GM19193 (cell line): ENCODE data around the gene YPEL1.

ENCODE experiments used
- POLR2A ChIP-seq: IDR thresholded peaks from 4 replicates; pipeline ENCODE4 v1.6.1; 2011; ENCODE audit not compliant: insufficient read depth, insufficient read length; ENCODE audit errors: extremely low read depth

Gene YPEL1

DNA sequence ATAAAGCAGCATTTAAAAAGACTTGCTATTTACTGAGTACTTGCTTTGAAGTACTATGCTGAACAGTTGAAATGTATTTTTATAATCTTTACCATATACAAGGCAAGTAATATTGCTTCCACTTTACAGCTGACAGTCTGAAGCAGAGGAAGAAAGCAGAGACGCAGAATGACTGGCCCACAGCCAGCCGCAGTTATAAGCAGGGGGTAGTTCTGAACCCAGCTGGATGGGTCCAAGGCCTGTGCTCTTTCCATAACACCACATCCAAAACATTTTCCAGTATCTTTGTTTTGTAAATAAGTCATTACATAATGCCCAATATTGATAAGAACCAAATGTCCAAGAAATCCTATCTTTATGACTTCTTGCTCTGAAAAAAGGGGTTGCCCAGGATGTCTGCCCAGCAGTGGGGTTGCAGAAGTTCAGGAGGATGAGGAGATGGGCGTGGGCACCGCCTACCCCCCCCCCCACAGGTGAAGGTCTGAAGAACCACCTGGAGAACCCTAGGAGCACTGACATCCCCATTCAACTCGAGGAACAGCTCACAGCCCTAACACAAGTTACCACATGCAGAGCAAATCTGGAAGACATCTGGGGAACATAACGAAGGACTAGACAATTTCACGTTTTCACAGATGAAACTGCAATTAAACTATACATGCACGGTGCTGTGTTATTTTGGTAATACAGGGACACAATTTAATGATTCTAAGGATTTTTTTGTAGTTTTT lies 24.2 kb upstream of the YPEL1 start:
- no peak for TF ChIP-seq POLR2A

DNA sequence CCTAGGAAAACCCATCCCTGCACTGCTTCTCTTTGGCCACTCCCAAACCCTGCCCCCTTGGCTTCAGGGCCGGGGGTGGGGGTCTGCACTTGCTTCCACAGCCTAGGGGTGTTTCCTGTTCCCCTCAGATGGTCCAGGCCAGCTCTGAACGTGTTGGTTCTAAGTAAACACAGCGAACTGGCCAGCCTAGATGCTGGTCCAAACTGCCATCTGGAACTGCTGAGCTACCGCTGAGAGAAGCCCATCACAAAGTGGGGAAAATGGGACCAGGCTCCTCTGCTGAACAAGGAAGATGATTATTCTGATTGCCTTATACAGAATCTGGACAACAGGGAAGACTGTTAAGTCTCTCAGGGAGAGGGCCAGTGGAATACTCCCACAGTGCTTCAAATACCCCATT lies 23.5 kb upstream of the YPEL1 start:
- no peak for TF ChIP-seq POLR2A

DNA sequence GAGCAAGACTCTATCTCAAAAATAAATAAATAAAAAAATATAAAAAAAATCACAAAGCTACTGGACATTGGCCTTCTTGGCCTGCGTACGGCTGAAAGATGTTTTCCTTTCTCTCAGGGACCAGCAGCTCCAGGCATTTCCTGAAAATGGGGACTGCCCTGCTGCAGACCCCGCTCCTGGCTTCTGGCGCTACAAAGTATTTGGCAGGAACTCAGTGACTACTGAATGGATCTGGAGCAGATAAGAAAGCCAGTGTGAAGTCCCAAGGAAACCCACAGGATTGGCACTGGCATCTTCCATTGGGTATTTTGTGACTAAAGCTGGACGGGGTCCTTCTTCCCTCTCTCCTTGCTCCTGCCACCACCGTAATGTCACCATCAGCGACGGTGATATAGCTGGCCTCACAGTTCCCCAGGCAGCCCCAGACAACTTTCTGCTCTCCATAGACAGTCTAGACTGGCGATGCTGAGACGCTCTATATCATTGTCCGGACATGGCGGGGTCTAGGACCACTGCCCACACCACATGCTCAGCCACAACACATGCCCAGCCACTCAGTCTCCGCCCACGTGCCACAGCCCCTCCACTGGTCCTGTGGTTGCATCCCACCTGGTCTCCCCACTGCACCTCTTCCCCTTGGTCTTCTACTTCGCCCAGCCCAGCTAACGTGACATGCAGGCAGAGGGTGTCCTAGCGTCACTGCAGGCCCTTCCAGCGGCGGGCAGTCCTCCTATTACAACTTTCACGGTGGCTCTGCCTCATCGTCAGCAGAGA lies 22.7 kb upstream of the YPEL1 start:
- TF ChIP-seq POLR2A = no peak

DNA sequence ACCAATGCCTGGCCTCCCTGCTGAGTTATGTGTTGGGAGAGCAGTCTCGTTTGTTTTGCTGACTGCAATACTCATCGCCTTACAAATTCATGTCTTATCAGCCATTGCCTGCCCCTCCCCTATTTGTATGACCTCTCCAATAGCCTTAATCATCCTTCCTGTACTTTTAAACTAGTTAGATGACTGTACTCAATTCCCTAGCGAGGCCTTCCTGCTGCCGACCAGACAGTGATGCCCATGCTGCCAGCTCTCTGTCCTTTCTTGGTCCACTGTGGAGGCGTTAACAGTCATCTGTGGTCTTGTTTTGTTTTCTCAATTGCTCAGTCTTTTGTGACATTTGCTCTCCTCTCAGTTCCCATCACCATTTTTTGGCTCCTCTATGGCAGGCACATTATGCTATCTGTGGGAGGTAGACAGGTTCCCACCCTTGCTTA lies 20.3 kb upstream of the YPEL1 start:
- TF ChIP-seq POLR2A = no peak

DNA sequence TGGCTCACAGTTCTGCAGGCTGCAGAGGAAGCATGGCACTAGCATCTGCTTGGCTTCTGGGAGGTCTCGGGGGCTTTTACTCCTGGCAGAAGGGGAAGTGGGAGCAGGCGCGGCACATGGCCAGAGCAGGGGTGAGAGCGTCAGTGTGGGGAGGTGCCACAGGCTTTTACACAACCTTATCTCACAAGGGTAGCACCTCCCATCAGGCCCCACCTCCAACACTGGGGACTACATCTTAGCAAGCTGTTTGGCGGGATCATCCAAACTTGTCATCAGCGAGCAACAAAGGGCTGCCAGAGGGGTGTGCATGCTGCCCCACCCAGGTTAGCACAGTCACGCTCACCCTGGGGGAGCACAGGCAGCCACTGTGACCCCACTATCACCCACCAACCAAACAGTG lies 18.9 kb upstream of the YPEL1 start:
- TF ChIP-seq POLR2A = no peak

DNA sequence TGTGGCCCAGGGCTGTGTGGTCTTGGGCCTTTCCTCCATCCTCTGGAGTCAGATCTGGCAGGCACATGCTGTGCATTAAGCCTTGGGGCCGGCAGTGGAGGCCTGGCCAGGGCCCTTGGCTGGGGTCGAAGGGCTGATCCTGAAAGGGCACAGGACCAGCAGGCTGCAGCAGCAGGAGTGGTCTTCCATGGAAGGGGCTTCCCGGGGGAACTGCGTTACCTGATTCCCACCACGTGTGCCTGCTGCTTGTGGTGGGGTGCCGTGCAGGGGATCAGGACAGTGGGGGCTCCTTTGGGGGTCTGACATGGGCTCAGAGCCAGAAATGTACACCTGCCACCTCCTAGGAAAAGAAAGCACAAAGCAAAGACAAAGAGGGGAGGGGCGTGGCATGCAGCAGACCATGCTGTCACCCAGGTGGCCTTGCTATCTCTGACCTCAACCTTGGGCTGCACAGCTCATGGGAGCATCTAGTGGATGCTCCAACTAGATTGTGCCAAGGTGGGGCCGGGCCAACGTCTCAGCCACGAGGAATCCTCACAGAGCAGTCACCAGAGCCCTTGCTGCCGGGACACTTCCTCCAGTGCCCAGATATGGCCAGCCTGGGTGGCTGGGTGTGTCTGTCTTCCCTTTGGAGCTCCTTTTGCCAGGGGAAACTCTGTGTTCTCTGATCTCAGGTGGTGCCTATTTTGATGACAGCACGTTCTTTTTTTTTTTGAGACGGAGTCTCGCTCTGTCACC lies 17.9 kb upstream of the YPEL1 start:
- TF ChIP-seq POLR2A = no peak

DNA sequence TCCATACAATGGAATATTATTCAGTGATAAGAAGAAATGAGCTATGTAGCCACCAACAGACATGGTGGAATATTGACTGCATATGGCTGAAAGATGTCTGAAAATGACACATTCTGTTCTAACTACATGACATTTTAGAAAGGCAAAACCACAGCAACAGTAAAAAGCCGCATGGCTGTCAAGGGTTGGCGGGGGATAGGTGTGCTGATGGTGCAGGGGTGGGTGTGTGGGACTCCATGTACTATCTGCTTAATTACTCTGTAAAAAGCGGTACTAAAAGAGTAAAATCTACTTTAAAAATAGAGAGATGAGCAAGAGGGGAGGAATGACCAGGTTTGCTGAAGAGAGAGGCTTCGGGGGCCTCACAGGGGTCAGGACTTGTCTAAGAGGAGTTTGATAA lies 16.7 kb upstream of the YPEL1 start:
- no peak for TF ChIP-seq POLR2A

DNA sequence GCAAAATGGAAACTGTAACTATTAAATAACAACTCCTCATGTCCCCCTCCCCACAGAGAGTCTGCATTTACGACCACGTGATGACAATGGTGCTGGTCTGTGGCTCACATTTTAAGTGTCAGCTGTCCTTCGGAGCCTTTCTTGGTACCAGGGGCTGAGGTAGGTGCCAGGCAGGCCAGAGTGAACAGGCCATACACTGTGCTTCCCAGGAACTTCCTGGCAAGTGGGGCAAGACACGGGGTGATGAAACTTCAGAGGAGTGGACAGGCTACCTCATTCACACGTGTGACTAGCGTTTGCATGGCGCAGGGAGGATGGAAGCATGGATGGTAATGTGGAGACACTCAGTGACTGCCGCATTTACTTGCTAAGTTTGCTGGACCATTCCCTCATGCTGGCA lies 10.4 kb upstream of the YPEL1 start:
- no peak for TF ChIP-seq POLR2A

DNA sequence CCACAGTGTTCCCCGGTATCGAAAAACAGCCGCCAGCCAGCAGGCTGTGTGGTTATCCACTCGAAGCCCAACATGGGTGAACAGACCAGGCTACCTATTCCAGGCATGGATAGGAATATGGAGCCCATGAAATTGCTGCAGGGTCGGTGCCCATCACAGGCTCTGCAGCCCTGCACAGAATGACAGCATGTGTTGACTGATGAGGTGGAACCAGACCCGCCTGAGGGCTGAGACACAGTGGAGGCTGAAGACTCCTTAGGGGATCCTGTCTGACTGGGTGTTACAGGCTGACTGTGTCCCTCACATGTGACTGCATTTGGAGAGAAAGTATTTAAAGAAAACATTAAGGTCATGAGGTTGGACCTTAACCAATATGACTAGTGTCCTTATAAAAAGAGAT lies 6.2 kb upstream of the YPEL1 start:
- no peak for TF ChIP-seq POLR2A

DNA sequence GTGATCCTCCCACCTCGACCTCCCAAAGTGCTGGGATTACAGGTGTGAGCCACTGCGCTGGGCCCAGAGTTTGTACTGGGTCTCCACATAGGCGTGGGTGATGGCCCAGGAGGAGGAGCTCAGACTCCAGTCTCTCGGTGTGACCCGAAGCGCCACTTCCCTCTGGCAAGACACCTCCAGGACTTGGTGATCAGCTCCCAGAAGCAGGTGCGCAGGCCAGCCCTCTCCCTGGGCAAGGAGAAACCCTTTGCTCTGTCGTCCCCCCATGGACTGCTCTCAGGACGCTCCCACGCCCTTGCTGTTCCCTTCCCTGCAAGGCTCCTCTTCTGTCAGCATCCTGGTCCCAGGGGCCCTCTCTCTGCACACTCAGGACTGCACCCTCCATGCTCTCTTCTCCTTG lies 5.5 kb upstream of the YPEL1 start:
- no peak for TF ChIP-seq POLR2A

DNA sequence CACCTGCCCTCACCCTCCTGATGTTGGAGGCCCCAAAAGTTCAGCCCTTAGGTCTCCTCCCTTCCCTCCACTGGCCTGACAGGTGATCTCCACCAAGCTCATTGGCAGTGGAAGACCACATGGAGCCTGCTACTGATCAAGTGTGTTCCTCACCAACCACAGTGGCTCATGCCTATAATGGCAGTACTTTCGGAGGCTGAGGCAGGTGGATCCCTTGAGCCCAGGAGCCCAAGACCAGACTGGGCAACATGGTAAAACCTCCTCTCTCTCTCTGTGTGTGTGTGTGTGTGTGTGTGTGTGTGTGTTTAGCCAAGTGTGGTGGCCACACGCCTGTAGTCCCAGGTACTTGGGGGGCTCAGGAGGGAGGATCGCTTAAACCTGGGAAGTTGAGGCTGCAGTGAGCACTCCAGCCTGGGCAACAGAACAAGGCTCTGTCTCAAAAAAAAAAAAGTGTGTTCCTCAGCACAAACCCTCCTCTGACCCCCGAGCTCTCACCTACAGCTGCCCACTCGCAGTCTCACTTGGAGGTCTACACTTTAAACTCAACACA lies 4.3 kb upstream of the YPEL1 start:
- no peak for TF ChIP-seq POLR2A

DNA sequence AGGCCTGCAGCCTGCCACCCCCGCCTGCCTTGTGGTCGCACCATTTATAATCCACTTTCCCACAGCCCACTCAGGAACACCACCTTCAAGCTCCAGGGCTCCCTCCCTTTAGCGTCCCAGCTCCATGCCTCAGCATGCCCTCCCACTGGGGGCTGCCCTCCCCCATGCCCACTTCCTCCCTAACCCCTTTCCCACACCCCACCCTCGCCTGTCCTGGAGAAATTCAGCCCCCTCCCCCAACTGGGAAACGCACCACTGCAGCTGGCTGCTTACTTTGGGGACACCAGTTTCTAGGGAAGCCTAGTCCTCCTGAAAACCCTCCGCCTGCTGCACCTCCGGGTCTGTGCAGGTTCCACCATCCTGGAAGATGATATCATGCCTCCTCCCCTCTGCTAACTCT lies 3.4 kb upstream of the YPEL1 start:
- no peak for TF ChIP-seq POLR2A

DNA sequence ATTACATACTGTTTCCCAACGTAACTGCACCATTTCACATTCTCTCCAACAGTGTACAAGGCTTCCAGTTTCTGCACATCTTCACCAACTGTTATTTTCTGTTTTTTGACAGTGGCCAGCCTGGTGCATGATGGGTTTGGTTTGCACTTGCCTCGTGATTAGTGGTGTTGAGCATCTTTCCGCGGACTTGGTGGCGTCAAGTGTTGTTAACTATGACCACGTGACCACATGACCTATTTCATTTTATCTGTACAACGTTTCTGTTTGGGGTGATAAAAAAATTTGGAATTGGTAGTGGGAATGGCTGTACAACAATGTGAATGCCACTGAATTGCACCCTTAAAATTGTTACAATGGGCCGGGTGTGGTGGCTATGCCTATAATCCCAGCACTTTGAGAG lies 2.5 kb upstream of the YPEL1 start:
- no peak for TF ChIP-seq POLR2A

DNA sequence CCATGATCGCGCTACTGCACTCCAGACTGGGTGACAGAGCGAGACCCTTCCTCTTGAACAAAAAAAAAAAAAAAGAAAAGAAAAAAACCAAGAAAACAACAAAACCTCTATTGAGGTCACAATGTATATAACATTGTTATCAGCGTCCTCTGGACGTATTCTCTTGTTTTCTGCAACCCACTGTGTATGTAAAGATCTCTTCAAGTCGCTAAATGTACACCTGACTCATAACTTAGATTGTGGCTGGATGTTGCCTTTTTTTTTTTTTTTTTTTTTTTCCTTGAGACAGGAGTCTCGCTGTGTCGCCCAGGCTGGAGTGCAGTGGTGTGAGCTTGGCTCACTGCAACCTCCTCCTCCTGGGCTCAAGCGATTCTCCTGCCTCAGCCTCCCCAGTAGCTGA lies 1.4 kb upstream of the YPEL1 start:
- no peak for TF ChIP-seq POLR2A

DNA sequence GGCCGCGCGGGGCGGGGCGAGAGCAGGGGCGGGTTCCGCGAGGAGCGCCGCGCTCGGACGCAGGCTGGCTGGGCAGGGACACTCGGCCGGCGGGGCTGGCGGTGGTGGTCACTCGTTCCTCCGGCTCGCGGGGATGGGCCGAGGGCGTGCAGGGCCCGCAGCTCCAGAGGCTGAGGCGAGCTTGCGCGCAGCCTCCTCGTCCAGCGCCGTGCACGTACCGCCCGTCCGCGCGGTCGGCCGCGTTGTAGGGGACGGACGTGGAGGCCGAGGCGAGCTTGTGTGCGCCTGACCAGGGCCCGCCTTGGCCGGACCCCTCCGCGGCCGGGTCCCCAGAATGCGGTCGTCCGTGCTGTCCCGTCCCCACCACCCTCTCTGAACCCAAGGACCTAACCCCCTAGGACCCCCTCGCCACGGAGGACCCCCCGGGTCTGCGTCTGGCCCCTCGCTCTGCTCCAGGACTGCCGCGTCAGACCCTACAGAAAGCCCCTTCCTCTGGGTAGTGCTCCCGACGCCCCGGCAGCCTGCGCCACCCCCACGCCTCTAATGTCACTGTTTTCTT lies 569 bp upstream of the YPEL1 start:
- TF ChIP-seq POLR2A = no peak

DNA sequence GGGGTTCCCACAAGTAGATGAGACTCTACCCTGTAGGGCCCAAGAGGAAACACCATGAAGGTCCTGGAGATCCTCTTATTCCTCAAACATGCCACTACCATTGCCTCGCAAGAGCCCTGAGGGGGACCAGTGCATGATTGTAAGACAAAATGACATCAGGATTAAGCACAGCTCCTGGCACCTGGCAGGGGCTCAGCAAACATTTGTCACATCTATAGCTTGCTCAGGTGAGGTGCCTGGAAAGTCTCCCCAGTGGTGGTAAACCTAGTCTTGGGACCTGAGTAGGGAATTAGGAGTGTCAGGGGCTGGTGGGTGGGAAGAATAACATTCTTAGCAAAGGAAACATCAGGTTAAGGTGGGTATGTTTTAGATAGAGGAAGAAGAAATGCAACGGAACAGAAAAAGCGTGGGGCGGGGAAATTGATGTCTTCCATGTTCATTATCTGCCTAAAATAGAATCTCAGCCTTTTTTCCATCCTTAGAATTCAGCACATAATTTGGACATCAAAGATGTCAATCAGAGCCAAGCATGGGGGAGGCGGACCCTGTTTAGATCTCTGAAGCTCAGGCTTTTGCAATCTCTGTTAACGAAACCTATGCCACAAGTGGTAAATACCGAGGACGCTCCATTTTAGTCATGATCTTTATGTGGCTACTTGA lies 924 bp downstream of the YPEL1 start:
- TF ChIP-seq POLR2A = no peak

DNA sequence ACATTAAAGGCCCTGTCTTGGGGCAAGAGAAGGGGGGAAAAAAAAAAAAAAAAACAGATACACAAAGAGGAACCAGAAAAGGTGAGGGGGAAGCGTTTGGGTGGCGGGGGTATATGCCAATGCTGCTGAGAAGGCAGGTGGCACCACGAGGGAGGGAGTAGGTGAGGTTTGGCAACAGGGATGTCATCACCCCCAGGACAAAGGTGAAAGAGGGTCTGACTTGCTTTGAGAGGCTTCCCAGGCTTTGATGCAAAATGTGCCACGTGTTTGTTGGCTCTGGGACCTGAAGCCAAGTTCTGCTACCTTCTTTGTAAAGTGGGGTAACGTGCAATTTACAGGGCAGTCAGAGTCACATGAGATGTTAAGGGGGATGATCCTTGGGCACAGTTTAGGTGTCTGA lies 4.1 kb downstream of the YPEL1 start:
- TF ChIP-seq POLR2A = no peak
